Measurements from ENCODE around the gene ZNF134. TPM values are rescaled to one million over a fixed set of nuclear protein-coding genes. Genes with fewer than 3 reads are reported as not detected.

Gene ZNF134
- 50.1 TPM for total RNA-seq

DNA sequence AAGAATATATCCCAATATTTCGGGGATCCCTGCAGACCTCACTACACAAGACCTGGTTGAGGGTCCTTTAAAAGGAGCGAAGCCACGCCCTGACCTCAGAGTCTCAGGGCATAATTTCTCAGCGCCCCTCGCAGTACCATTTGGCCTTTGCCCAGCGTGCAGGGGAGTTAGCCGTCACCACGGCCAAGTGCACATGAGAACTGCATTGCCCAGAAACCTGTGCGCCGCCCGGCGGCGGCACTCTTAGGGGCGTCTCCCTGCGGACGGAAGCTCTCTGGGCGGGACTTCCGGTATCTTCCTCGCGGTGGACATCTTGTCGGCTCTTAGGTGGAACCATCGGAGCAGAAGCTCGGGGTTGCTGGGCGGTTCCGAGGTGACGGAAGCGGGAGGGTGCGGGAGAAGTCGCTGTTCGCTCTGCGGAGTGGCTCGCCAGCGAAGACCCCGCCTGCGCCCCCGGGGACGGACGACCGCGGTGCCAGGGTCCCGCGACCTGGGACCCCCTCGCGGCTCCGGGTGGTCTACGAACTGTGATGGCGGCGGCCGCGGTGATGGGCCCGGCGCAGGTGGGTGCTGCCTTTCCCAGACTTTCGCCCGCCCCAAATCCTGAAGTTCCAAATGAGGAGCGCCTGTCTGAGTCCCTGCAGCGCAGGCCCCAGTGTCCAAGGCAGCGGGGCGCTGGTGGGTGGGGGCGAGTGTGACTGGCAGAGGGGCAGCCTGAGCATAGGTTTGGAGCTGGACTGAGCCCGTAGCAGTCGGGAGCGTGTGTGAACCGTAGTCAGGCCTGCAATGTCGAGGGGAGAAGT is at the start of gene ZNF134:
ZNF134 (plus strand) TSS at position 302 of the 803 bp plus-strand sequence. CDS start 5,227 bp downstream, outside the sequence.

DNA sequence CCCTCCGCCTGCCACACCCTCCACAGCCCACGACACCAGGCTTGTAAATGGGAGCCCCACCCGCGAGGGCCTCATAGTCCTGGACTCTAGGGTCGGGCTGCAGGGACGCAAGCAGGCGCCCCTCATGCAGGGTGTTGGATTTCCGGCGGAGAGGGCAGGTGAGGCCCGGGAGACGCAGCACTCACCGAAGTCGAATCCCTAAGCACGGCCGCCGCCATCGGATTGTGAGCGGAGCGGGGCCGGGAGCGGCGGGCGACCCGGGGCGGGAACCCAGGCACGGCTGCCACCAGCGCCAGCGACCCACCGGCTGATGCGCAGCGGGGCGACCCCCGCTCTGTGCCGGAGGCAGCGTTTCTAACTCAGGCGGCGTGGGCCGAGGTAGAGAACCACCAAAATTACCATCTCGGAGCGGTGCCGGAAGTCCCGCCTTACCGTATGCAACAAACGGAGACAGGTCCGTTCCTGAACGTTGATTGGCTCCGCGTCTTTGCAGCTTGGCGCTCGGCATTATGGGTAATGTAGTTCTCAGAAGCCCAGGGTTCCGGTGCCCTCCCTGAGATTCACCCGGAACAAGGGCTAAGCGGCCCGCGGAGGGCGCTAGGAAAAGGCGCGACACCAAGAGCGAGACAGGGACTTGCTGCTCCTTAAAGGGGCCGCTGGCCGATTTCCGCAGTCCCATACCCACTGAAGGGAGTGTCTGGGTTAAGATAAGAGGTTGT is 35.4 kb upstream of the ZNF134 start, which contains the start of gene ZNF416:
ZNF416 (minus strand) TSS at position 425 of the 719 bp plus-strand sequence; CDS start at position 218, 207 bp downstream.

DNA sequence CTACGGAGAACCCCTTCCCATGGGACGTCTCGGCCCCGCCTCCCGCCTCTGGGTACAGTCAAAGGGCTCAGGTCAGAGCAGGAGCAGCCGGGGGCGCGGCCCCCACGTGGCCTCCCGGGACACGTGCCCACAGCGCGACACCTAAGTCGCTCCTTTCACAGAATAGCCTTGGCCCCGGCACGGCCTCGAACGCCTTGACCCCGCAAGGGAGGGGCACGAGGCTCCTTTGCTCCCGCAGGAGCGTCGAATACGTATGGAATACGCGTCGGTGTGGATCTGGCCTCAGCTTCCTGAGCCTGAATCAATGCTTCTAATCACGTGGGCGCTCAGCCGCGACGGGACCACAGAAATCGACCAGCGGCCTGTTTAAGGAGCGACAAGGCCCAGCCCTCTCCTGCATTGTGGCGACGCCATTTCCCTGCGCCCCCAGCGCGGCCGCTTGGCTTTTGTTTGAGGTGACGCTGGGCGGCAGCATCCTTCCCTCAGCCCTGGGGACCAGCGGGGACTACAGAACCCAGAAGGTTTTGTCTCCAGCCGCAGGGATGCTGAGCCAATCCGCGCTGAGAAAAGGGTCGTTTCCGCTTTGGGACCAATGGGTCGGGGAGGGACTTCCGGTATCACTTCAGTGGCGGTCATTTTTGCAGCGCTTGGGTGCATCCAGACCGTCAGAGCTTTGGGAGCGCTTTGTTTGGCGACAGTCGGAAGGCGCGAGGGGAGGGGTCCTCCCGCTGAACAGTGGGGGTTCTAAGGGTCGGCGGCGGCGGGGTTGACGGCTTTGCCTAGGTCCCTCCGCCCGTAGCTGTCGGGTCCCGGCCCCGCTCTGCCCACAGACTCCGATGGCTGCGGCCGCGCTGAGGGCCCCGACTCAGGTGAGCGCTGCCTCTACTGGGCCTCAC is 30.3 kb upstream of the ZNF134 start, which contains the start of gene ZIK1:
ZIK1 (plus strand) TSS at position 625 of the 896 bp plus-strand sequence; CDS start at position 837, 212 bp downstream.

DNA sequence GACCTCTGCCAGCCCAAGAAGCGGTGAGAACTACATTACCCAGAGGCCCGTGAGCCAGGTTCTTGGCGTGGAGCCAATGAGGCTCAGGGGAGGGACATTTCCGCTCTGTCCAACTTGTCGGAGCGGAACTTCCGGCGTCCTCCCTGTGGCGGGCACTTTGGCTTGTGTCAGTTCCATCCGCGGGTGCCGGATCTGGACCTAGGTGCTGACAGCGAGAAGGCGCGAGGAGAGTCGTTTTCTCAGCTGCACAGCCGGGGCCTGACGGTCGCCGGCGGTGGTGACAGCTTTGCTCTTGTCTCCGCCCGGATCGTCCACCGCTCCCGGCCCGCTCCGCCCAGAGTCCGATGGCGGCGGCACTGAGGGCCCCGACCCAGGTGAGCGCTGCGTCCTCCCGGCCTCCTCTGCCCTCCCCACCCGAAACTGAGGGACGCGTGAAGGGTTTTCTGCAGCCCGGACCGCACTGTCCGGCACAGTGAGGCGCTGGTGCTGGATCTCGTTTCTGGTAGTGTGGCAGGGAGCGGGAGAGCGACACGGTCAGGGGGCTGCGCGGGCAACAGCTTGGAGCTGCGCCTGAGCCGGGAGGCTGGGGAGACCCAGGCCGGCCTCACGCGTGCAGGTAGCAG is 14.2 kb upstream of the ZNF134 start, which contains the start of gene ZNF530:
ZNF530 (plus strand) TSS at position 125 of the 623 bp plus-strand sequence. CDS start 4,461 bp downstream, outside the sequence.

DNA sequence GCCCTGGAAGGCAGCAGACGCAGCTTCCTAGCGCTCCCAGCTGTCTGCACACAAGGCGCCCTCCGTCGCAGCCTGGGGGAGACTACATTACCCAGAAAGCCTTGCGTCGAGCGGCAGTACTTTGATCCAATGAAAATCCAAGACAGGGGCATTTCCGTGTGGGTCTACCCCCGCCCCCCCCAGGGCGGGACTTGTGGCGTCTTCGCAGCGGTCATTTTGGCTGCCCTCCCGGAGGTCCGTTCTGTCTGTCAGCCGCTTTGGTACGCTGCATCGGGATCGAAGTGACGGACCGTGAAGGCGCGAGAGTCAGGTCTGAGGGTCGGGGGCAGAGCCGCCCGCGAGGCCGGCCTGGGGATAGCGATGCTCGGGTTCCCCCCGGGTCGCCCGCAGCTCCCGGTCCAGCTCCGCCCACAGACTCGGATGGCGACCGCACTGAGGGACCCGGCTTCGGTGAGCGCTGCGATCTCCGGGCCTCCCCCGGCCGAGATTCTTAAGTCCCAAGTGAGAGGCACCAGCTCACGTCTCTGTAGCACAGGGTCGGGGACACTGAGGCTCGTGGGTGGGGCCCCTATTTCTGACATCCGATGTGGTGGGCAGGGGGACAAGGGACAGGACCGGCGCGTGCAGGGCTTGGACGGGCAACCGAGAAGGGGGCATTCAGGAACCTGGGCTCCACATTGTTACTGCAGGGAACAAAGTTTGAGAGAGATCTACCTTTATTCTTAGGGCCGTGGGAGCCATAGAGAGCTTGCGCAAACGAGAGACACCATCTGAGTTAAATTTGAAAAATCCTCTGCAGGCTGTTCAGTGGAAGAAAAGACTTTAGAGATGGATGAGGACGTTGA is 19.2 kb downstream of the ZNF134 start, which contains the start of gene ZNF211:
ZNF211 (plus strand) TSS at position 182 of the 845 bp plus-strand sequence; CDS start at position 361, 179 bp downstream.

DNA sequence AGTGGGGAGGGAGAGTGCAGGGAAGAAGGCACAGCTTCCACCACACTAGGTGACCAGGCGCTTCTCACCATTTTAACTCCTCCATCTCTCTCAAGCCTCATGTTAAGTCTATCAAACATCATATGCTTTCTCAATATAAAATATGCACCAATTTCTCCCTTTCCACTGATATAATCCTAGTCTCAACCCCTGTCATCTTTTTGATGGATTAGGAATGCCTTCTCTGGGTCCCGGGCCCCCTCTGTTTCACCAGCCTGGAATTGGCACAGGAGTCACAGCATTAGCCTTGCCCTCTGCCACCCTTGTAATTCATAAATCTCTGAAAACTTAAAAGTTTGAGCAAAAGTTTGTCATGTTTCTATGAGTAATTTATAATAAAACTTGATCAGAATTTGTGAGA is 54.6 kb downstream of the ZNF134 start, which contains the start of gene ZSCAN4:
ZSCAN4 (plus strand) TSS at position 301 of the 400 bp plus-strand sequence. CDS start 7,211 bp downstream, outside the sequence.

Other genes with a start within 250 kb of the ZNF134 start
- gene ZNF548, start 224.4 kb upstream of the ZNF134 start, total RNA-seq: 68.2 TPM
- gene ZNF17, start 203.1 kb upstream of the ZNF134 start, total RNA-seq: 57.9 TPM
- gene ZNF749, start 178.9 kb upstream of the ZNF134 start, total RNA-seq: 49.8 TPM
- gene VN1R1, start 157.1 kb upstream of the ZNF134 start, total RNA-seq: 11.0 TPM
- 77.3 TPM for gene ZNF772, start 136.7 kb upstream of the ZNF134 start, total RNA-seq
- 29.7 TPM for gene ZNF419, start 126.5 kb upstream of the ZNF134 start, total RNA-seq
- 35.4 TPM for gene ZNF773, start 114.3 kb upstream of the ZNF134 start, total RNA-seq
- gene ZNF549, start 86.9 kb upstream of the ZNF134 start, total RNA-seq: 41.9 TPM
- gene ZNF550, start 54.4 kb upstream of the ZNF134 start, total RNA-seq: 21.3 TPM
- gene ZNF416, start 35.3 kb upstream of the ZNF134 start, total RNA-seq: 15.0 TPM
- 30.4 TPM for gene ZIK1, start 30.1 kb upstream of the ZNF134 start, total RNA-seq
- 5.6 TPM for gene ZNF530, start 14.4 kb upstream of the ZNF134 start, total RNA-seq
- 51.3 TPM for gene ZNF211, start 18.9 kb downstream of the ZNF134 start, total RNA-seq
- gene ZSCAN4, start 54.7 kb downstream of the ZNF134 start, total RNA-seq: not detected
- gene ZNF551, start 67.7 kb downstream of the ZNF134 start, total RNA-seq: 26.3 TPM
- 81.7 TPM for gene ZNF154, start 95.0 kb downstream of the ZNF134 start, total RNA-seq
- gene ZNF671, start 113.4 kb downstream of the ZNF134 start, total RNA-seq: 33.2 TPM
- 57.3 TPM for gene ZNF776, start 132.6 kb downstream of the ZNF134 start, total RNA-seq
- 79.5 TPM for gene ZNF586, start 155.4 kb downstream of the ZNF134 start, total RNA-seq
- gene ZNF552, start 200.7 kb downstream of the ZNF134 start, total RNA-seq: 20.3 TPM
- gene ZNF587B, start 216.1 kb downstream of the ZNF134 start, total RNA-seq: 53.5 TPM
- 51.0 TPM for gene ZNF587, start 235.6 kb downstream of the ZNF134 start, total RNA-seq